ENCODE data around the gene HBE1.

DNA sequence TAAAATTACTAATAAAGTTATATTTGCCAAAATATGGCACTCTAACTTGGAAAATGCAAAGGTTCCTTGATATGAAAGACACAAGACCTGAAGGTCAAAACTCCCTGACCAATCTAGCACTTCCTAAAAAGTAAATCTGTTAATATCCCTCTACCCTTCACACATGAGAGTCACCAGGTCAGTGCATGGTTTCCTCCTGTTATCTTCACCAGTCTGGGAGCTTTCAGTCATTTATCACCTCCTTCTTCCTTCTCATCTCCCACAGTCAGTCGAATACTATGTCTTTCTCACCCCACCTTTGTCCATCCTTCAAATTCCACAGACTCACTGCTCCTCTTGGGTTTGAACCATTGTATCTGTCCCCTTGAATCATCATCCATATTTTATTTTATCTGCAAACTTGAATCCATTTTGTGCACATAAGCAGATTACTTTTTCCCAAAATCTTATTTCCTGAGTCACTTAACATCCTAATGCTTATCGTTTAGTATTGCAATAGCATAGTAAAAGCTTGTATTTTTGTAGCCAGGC is 2.6 kb downstream of the HBE1 start:
- TF ChIP-seq, protein P1, sequence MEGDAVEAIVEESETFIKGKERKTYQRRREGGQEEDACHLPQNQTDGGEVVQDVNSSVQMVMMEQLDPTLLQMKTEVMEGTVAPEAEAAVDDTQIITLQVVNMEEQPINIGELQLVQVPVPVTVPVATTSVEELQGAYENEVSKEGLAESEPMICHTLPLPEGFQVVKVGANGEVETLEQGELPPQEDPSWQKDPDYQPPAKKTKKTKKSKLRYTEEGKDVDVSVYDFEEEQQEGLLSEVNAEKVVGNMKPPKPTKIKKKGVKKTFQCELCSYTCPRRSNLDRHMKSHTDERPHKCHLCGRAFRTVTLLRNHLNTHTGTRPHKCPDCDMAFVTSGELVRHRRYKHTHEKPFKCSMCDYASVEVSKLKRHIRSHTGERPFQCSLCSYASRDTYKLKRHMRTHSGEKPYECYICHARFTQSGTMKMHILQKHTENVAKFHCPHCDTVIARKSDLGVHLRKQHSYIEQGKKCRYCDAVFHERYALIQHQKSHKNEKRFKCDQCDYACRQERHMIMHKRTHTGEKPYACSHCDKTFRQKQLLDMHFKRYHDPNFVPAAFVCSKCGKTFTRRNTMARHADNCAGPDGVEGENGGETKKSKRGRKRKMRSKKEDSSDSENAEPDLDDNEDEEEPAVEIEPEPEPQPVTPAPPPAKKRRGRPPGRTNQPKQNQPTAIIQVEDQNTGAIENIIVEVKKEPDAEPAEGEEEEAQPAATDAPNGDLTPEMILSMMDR (IDR thresholded peaks at IDR 0.05), result no peak
- no peak for TF ChIP-seq POLR2A (IDR thresholded peaks at IDR 0.05)
